WERI-Rb-1 (cell line): Measurements from ENCODE around the gene CSKMT.
"Not testable (repeated sequence)": the region's sequence is repeated elsewhere in the genome, so short reads cannot be mapped to it uniquely, and the experiment has no call there.

Source experiments
- DNase-seq: peaks from one replicate; pipeline ENCODE4 v3.0.0-alpha.2; 2020
- H3K27ac ChIP-seq: fragments of 250-450 bp; sonication (Bioruptor Pico); 2 replicates; pipeline ENCODE4 v1.5.1; 2020; ENCODE audit warnings: mild to moderate bottlenecking, moderate library complexity
- H3K27me3 ChIP-seq: fragments of 250-450 bp; sonication (Bioruptor Pico); 2 replicates; pipeline ENCODE4 v1.5.1; 2021; ENCODE audit warnings: mild to moderate bottlenecking, low read depth, moderate library complexity; ENCODE audit not compliant: insufficient read depth, severe bottlenecking
- H3K36me3 ChIP-seq: fragments of 250-450 bp; sonication (Bioruptor Pico); 2 replicates; pipeline ENCODE4 v1.5.1; 2020; ENCODE audit warnings: mild to moderate bottlenecking, moderate library complexity
- H3K4me3 ChIP-seq: 2 replicates; pipeline ENCODE4 v1.5.1; 2011; ENCODE audit warnings: low read depth, mild to moderate bottlenecking, control low read depth, low read length
- H3K9me3 ChIP-seq: fragments of 250-450 bp; sonication (Bioruptor Pico); 2 replicates; pipeline ENCODE4 v1.5.1; 2021; ENCODE audit warnings: mild to moderate bottlenecking, moderate library complexity; ENCODE audit not compliant: severe bottlenecking
- CTCF ChIP-seq: IDR thresholded peaks from 2 replicates; pipeline ENCODE4 v1.5.1; 2011; ENCODE audit warnings: low read depth, mild to moderate bottlenecking, control low read depth, inconsistent platforms, low read length

Gene CSKMT

GRCh38 chr11:62665075-62665598 lies at the start of gene CSKMT, which contains the start of gene C11orf98:
TSS of gene CSKMT (plus strand) at chr11:62665312. CDS start at chr11:62665880, 568 bp downstream.
TSS of gene C11orf98 (minus strand) at chr11:62665210. CDS start at chr11:62665169, 41 bp downstream.
- no peak for TF ChIP-seq CTCF
- H3K9me3 ChIP-seq = no peaks in the 10 kb centered on the region
- H3K36me3 ChIP-seq = peaks cover 56% of the 10 kb centered on the region
- DNase-seq = peak; percentile 96
- H3K27ac ChIP-seq = peak within 1 kb of the TSS; percentile 87
- peak within 1 kb of the TSS; percentile 96 for H3K4me3 ChIP-seq
- no peaks in the 10 kb centered on the region for H3K27me3 ChIP-seq

GRCh38 chr11:62615521-62615920 lies 49.6 kb upstream of the CSKMT start:
- Histone ChIP-seq H3K27ac (no peak overlapping the region), H3K36me3 (peaks cover 5% of the 10 kb centered on the region; the same call in 1 of the 2 replicates), H3K4me3 (no peak overlapping the region), H3K9me3 (no peaks in the 10 kb centered on the region), H3K27me3 (no peaks in the 10 kb centered on the region)
- DNase-seq = no peak
- no peak for TF ChIP-seq CTCF

- not testable (repeated sequence) for DNase-seq, H3K27me3 ChIP-seq, H3K4me3 ChIP-seq, H3K36me3 ChIP-seq, H3K9me3 ChIP-seq, H3K27ac ChIP-seq
These were observed 48.2 kb upstream of the CSKMT start for GRCh38 chr11:62616957-62617356.

- H3K9me3 ChIP-seq = no peaks in the 10 kb centered on the region
- peaks cover 21% of the 10 kb centered on the region for H3K36me3 ChIP-seq
- H3K27me3 ChIP-seq = no peaks in the 10 kb centered on the region
- no peak for TF ChIP-seq CTCF
- H3K27ac ChIP-seq = peak overlapping the region; percentile 86
- H3K4me3 ChIP-seq = peak overlapping the region; percentile 69
- DNase-seq = no peak
These were observed 44.0 kb upstream of the CSKMT start for GRCh38 chr11:62621027-62621566.

- Histone ChIP-seq H3K4me3 (peak within 1 kb of the TSS; percentile 69), H3K27me3 (no peaks in the 10 kb centered on the region), H3K9me3 (no peaks in the 10 kb centered on the region), H3K36me3 (peaks cover 28% of the 10 kb centered on the region), H3K27ac (peak within 1 kb of the TSS; percentile 86)
- TF ChIP-seq CTCF = no peak
- DNase-seq = peak; percentile 99
These were observed 43.3 kb upstream of the CSKMT start, which contains the start of gene B3GAT3 for GRCh38 chr11:62621567-62622470. TSS of gene B3GAT3 (minus strand) at chr11:62621986. CDS start at chr11:62621947, 39 bp downstream.

- Histone ChIP-seq H3K4me3 (peak overlapping the region; percentile 39), H3K27ac (peak overlapping the region; percentile 57), H3K27me3 (no peaks in the 10 kb centered on the region), H3K36me3 (peaks cover 30% of the 10 kb centered on the region), H3K9me3 (no peaks in the 10 kb centered on the region)
- TF ChIP-seq CTCF = no peak
- no peak for DNase-seq
These were observed 42.5 kb upstream of the CSKMT start for GRCh38 chr11:62622476-62623089.
